ENCODE measurements around the gene GSTM3.
"Not testable (repeated sequence)": the region's sequence is repeated elsewhere in the genome, so short reads cannot be mapped to it uniquely, and the experiment has no call there.

GSTM3 gene

GRCh38 chr1:109761227-109762038 is 20.6 kb upstream of the GSTM3 start:
- no peak for DNase-seq

GRCh38 chr1:109760581-109761226 is 19.9 kb upstream of the GSTM3 start:
- no peak for DNase-seq

- DNase-seq = no peak
Observed at GRCh38 chr1:109759513-109760334, 18.9 kb upstream of the GSTM3 start.

- DNase-seq = no peak
Observed at GRCh38 chr1:109757936-109758786, 17.3 kb upstream of the GSTM3 start.

- DNase-seq = no peak
Observed at GRCh38 chr1:109756848-109757521, 16.1 kb upstream of the GSTM3 start.

- not testable (repeated sequence) for DNase-seq
Observed at GRCh38 chr1:109756325-109756724, 15.5 kb upstream of the GSTM3 start.

GRCh38 chr1:109754738-109755137 is 13.9 kb upstream of the GSTM3 start:
- DNase-seq = no peak

GRCh38 chr1:109751531-109752260 is 10.9 kb upstream of the GSTM3 start:
- DNase-seq = no peak

- DNase-seq = no peak
Observed at GRCh38 chr1:109750920-109751319, 10.1 kb upstream of the GSTM3 start.

GRCh38 chr1:109750241-109750882 is 9.5 kb upstream of the GSTM3 start:
- no peak for DNase-seq

GRCh38 chr1:109749221-109749620 is 8.4 kb upstream of the GSTM3 start:
- no peak for DNase-seq

GRCh38 chr1:109748311-109748710 is 7.5 kb upstream of the GSTM3 start:
- DNase-seq = not testable (repeated sequence)

- DNase-seq = no peak
Observed at GRCh38 chr1:109739738-109740614, 862 bp downstream of the GSTM3 start.

- no peak for DNase-seq
Observed at GRCh38 chr1:109733236-109733870, 7.5 kb downstream of the GSTM3 start.

GRCh38 chr1:109732390-109732881 is 8.4 kb downstream of the GSTM3 start:
- no peak for DNase-seq

- DNase-seq = no peak
Observed at GRCh38 chr1:109730666-109731065, 10.2 kb downstream of the GSTM3 start.

GRCh38 chr1:109728870-109729269 is 12.0 kb downstream of the GSTM3 start:
- DNase-seq = no peak

- no peak for DNase-seq
Observed at GRCh38 chr1:109726728-109727373, 14.0 kb downstream of the GSTM3 start.

Data from NCI-H2081 treated with DMSO at 0.1 percent for 48 hours (cell line).